ENCODE data around the gene TMEM14B.
"Not testable (repeated sequence)": the region's sequence is repeated elsewhere in the genome, so short reads cannot be mapped to it uniquely, and the experiment has no call there.

The TMEM14B gene

GRCh38 chr6:10749734-10750133 is 2.1 kb downstream of the TMEM14B start:
- no peak for DNase-seq

GRCh38 chr6:10750568-10750967 is 3.0 kb downstream of the TMEM14B start:
- DNase-seq: not testable (repeated sequence)

- DNase-seq: not testable (repeated sequence)
Observed at GRCh38 chr6:10751757-10752156, 4.2 kb downstream of the TMEM14B start.

- no peak for DNase-seq
Observed at GRCh38 chr6:10756085-10756484, 8.5 kb downstream of the TMEM14B start.

GRCh38 chr6:10759312-10759839 is 11.8 kb downstream of the TMEM14B start:
- DNase-seq: no peak

- no peak for DNase-seq
Observed at GRCh38 chr6:10759884-10760329, 12.3 kb downstream of the TMEM14B start.

GRCh38 chr6:10763006-10763405 is 15.4 kb downstream of the TMEM14B start:
- DNase-seq: no peak

GRCh38 chr6:10769419-10769818 is 21.8 kb downstream of the TMEM14B start:
- no peak for DNase-seq

GRCh38 chr6:10771371-10771894 is 23.8 kb downstream of the TMEM14B start:
- no peak for DNase-seq

GRCh38 chr6:10778230-10778629 is 30.6 kb downstream of the TMEM14B start:
- DNase-seq: no peak

GRCh38 chr6:10779076-10779475 is 31.5 kb downstream of the TMEM14B start:
- no peak for DNase-seq

GRCh38 chr6:10791673-10792072 is 44.1 kb downstream of the TMEM14B start:
- no peak for DNase-seq

GRCh38 chr6:10792101-10792500 is 44.5 kb downstream of the TMEM14B start:
- no peak for DNase-seq

- no peak for DNase-seq
Observed at GRCh38 chr6:10793035-10793434, 45.4 kb downstream of the TMEM14B start.

- no peak for DNase-seq
Observed at GRCh38 chr6:10793695-10794094, 46.1 kb downstream of the TMEM14B start.

GRCh38 chr6:10794239-10794638 is 46.6 kb downstream of the TMEM14B start:
- DNase-seq: no peak

- DNase-seq: no peak
Observed at GRCh38 chr6:10800810-10801209, 53.2 kb downstream of the TMEM14B start.

GRCh38 chr6:10801224-10801848 is 53.7 kb downstream of the TMEM14B start:
- peak; percentile 36 for DNase-seq

Data from NCI-H526 treated with DMSO at 0.1 percent for 48 hours (cell line).